Stimulated activated CD8-positive, alpha-beta memory T cell treated with anti-CD3 and anti-CD28 coated beads, Interleukin-12 subunit alpha, Interleukin-12 subunit beta, amount 100 ng/mL, for 1 hour (primary cell): Measurements from ENCODE around the gene SCN9A.
"Not testable (repeated sequence)": the region's sequence is repeated elsewhere in the genome, so short reads cannot be mapped to it uniquely, and the experiment has no call there.

Experiments used
- DNase-seq: peaks from one replicate; pipeline ENCODE4 v3.0.0-alpha.2; 2020; ENCODE audit warnings: low read depth

SCN9A gene

DNA sequence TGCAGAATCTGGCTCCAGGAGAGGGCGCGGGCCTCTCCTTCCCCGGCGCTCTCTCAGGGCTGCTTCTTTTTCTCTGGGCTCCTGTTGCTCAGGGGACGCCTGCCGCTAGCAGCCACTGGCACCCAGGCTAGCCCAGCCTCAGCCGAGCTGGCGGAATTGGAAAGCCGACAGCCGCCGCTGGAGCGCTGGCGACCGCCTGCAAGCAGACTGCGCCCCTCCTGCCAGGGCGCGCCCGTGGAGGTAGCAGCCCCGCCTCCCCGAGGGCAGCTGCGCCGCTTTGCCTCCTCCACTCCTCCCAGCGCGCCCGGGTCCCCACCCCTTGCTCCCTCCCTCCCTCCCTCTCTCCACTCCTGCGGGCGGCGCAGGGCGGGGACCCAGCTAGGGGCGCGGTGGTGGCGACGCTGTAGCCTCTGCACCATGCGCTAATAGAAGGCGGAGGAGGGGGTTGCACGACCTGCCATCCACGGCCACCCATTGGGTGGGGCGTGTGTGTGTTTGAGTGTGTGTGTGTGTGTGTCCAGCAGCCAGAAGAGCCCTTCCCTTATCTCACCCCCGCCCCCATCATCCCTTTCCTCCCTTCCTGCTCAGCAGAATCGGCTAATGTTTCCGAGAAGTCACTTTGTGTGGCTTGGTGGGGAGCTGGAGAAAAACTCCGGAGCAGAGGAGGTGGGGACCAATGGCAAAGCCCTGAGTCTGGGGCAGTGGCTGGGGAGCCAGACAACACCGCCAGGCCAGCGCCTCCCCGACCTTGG lies at the start of gene SCN9A:
TSS of gene SCN9A (minus strand) at position 209 of the 752 bp plus-strand sequence. CDS start 64,188 bp downstream, outside the sequence.
- no peak for DNase-seq

GRCh38 chr2:166424841-166425240 lies 49.1 kb upstream of the SCN9A start:
- DNase-seq = no peak

DNA sequence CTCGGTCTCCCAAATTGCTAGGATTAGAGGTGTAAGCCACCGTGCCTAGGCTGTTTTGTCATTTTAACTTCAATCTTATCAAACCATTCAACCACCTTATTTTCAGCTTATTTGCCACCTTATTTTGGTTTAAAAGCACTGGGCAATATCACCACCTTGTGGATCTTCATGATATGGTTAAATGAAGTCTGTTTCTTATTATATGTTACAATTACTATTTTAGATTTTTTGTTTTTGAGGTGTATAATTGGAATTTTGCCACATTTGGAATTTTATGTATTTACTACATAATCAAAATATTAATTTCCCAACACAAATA lies 43.8 kb upstream of the SCN9A start:
- DNase-seq = no peak

DNA sequence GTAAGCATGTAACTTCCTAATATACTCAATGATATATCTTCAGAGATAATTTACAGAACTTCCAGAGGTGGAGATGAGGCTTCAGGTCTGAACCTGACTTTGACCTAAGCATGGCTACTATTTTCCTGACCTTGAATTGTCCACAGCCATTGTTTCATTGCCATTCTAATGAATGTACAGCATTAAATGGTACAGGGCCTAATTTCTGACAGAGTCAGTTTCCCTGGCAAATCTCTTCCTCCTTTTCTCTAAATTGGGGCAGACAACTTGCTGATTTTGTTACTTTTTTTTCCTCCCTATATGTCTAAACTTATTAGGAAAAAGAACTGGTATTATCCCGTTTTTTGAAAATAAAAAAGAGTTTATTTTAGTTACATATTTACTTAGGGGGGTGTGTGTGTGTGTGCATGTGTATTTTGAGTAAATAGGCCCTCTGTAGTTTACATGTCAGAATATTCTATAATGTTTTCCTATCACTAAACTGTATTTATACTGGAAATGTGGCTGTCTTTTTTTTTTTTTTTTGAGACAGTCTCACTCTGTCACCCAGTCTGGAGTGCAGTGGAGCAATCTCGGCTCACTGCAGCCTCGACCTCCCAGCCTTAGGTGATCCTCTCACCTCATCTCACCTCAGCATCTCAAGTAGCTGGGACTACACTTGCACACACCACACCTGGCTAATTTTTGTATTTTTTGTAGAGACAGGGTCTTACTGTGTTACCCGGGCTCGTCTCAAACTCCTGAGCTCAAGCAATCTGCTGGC lies 43.3 kb upstream of the SCN9A start:
- no peak for DNase-seq

DNA sequence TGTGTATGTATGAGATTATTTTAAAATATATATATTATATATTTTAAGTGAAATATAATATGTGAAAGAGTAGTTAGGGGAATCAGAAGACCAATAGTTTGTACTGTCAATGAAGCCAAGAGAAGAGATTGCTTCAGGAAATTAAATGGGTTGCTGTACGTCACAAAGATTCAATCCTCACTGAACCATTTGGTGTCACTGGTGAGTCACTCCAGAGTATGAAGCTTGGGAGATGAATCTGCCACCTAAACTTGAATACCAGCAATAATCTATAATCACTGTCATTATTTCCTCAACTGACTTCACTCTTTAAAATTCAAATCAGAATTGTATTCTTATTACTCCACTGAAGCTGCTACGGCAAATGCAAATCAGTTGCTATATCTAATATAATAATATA lies 41.9 kb upstream of the SCN9A start:
- no peak for DNase-seq

DNA sequence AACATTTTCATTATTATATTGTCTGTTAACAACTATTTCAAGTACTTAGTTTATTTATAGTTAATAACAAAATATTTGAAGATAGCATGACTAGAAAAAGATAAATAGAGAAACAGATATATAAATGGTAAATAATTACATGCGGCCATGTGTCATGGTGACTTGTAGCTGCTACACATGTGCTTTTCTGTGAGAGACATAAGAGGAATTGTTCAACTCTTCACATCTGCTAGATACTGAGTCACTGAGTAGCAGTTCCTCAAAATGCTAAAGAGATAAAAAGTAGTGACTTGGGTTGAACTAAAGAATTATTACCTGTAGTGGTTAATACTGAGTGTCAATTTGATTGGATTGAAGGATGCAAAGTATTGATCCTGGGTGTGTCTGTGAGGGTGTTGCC lies 37.5 kb upstream of the SCN9A start:
- no peak for DNase-seq

DNA sequence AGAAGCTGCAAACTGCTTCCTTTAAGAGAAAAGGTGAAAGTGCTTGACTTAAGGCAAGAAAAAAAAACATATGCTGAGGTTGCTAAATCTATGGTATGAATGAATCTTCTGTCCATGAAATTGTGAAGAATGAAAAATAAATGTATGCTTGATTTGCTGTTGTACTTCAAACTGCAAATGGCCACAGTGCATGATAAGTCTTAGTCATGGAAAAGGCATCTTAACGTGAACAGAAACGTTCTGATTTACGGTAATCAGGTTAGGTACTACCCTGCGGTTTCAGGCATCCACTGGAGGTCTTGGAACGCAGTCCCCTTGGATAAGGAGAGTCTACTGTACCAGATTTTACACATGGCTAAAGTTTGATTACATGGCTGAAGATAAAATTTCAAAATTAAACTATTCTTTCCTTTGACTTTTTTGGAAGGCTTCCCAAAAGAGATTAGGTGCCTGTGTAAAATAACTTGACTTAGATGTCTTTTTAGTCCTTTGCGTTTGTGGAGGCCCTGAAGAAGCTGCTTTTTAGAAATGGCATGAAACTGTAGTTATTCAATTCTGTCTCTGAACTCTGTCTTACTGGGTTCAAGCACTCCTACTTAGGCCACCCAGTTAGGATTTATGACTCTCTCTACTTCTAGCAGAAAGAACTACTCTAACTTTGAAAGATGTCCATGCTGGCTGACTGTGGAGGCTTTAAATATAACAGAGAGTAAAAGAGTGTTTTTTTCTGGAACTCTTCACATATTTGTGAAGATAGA lies 35.9 kb upstream of the SCN9A start:
- no peak for DNase-seq

DNA sequence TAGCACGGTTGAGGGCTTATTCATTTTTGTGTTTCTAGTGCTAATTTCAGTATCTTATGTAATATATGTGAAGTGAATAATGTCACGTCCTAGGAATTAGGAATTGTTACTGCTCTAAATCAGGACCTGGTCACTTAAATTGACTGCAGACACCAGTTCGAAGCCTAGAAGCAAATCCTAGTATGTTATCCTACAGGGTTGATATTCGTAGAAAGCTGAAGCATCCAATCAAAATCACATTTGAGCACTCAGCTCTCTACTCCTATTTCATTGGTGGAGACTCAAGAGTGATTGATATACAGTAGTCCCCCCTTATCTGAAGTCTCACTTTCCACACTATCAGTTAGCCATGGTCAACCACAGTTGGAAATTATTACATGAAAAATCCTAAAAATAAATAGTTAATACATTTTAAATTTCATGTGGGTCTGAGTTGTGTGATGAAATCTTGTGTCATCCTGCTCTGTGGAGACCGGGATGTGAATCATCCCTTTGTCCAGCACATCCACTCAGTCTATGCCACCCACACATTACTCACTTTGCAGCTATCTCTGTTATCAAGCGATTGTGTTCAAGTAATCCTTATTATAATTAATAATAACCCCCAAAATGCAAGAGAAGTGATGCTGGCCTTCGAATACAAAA lies 35.2 kb upstream of the SCN9A start:
- DNase-seq = no peak

DNA sequence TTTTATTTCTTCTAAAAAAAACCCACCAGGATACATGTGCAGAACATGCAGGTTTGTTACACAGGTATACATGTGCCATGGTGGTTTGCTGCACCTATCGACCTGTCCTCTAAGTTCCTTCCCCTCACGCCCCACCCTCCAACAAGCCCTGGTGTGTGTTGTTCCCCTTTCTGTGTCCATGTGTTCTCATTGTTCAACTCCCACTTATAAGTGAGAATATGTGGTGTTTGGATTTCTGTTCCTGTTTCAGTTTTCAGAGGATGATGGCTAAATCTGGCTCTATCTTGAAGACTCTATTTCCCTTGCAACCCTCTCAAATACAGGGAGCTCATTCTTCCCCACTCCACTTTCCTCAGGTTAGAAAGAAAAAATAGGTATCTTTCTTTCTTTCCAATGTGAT lies 32.0 kb upstream of the SCN9A start:
- DNase-seq = not testable (repeated sequence)

- DNase-seq = no peak
Observed at GRCh38 chr2:166406374-166406773, 30.6 kb upstream of the SCN9A start.

GRCh38 chr2:166405569-166405926 lies 29.8 kb upstream of the SCN9A start:
- no peak for DNase-seq

GRCh38 chr2:166404831-166405568 lies 29.3 kb upstream of the SCN9A start:
- no peak for DNase-seq

- no peak for DNase-seq
Observed at GRCh38 chr2:166394245-166394644, 18.5 kb upstream of the SCN9A start.

DNA sequence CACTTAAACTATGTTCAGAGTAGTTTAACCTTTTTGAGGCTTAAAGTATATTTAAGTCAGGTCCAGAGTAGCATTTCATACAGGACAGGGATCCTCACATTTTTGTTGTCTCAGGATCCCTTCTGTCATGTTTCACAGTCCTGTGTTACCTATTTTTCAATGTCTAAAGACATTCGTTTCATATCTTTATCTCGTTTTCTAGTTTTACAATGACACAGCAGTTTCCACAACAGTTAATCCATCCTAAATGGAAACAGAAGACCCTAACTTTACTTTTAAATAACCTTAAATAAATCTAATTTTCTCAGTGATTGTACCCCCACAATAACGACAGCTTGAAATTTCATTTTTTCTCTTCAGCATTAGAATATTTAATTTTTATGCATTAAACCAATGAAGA lies 17.3 kb upstream of the SCN9A start:
- no peak for DNase-seq

- DNase-seq = no peak
Observed at GRCh38 chr2:166388481-166389070, 12.8 kb upstream of the SCN9A start.

DNA sequence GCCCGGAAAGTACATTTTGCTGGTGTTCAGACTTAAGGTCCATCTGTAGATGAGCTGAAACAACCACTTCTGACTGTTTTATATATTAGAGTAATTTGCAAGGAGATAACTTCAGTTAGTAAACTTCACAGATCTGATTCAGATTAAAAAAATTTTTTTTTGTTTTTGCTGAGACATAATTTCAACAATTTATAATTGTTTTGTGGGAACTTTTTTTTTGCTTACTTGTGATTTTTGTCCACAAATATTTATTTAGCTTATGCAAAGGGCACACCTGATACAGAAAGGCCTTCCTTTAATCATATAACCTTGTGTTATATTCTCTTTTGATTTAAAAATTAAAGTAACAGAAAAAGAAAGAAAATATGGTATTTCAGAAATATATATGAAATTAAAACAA lies 9.6 kb upstream of the SCN9A start:
- DNase-seq = no peak

DNA sequence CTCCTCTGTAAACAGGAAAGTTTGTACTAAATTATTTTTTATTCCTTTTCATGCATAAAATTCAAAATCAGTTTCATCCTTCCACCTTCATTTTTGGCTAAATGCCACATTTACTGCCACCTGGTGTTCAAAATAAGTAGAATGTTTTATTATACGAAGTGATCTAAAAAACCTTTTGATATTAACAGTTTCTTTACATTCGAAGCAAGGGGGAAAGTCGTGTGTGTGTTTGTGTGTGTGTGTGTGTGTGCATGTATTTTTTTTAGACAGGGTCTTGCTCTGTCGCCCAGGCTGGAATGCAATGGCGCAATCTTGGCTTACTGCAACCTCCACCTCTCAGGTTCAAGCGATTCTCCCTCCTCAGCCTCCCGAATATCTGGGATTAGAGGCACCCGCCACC lies 9.0 kb upstream of the SCN9A start:
- no peak for DNase-seq

GRCh38 chr2:166382448-166382847 lies 6.7 kb upstream of the SCN9A start:
- no peak for DNase-seq

DNA sequence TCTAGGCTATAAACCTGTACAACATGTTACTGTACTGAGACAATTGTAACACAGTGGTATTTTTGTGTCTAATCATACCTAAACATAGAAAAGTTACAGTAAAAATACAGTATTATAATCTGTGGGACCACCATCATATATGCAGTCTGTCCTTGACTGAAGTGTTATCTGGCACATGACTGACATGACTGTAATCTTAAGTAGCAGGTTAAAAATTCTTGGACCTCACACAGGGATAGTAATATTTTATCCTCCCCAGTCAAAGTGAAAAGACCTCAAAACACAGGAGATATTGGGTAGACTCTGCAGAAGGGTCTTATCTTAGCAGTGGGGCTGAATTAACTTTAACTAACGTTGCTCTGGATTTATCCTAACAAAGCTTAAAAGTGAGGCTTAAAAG lies 4.9 kb upstream of the SCN9A start:
- no peak for DNase-seq

- DNase-seq = no peak
Observed at GRCh38 chr2:166376873-166377272, 1.1 kb upstream of the SCN9A start.

GRCh38 chr2:166376488-166376828 lies 714 bp upstream of the SCN9A start:
- no peak for DNase-seq
